B cell (primary cell): ENCODE measurements around the gene GPR162. TPM values are rescaled to one million over a fixed set of nuclear protein-coding genes. Genes with fewer than 3 reads are reported as not detected.

Source experiments
- ATAC-seq: fragments of 200-7000 bp; cut with Tn5 transposase; one replicate; pipeline ENCODE4 v1.10.0; 2021; ENCODE audit warnings: low read depth, mild to moderate bottlenecking, moderate number of reproducible peaks, moderate library complexity
- CTCF ChIA-PET: fragments of 350-600 bp; sonication (Branson Sonifier 250); formaldehyde crosslinking; loops from one replicate; lab custom pipeline; 2021; ENCODE audit warnings: antibody characterized with exemption, inconsistent platforms; lab: Charles Lee
- POLR2A ChIA-PET: fragments of 350-600 bp; sonication (Branson Sonifier 250); formaldehyde crosslinking; loops from one replicate; lab custom pipeline; 2021; ENCODE audit warnings: antibody characterized with exemption; lab: Charles Lee
- DNase-seq: peaks from one replicate; pipeline ENCODE4 v3.0.0; 2013
- H2AFZ ChIP-seq: 2 replicates; pipeline ENCODE4 v1.6.1; 2012; ENCODE audit warnings: mild to moderate bottlenecking, low read depth, low read length; ENCODE audit not compliant: insufficient read depth, poor library complexity, severe bottlenecking
- H3K27ac ChIP-seq, 2 donors: 1 replicate in 1 of 2; 2 replicates in 1 of 2; pipeline ENCODE4 v1.5.1; 2012 to 2013; ENCODE audit warnings: low read length in 2 of 2, mild to moderate bottlenecking in 2 of 2, moderate library complexity in 1 of 2
- H3K27me3 ChIP-seq, 4 experiments: fragments of 200-600 bp in 1 of 4; sonication (generic) in 1 of 4; replicated peaks in 1 of 4; 1 replicate in 2 of 4; 2 replicates in 2 of 4; pipeline versions ENCODE4 v1.6.1 to v1.7.0; 2013 to 2016; ENCODE audit warnings: low read length in 3 of 4, mild to moderate bottlenecking in 2 of 4, mixed read lengths in 1 of 4, moderate library complexity in 1 of 4; ENCODE audit not compliant: insufficient read depth in 4 of 4, control insufficient read depth in 3 of 4; ENCODE audit errors: control extremely low read depth in 1 of 4
- H3K36me3 ChIP-seq, 2 experiments: replicated peaks in 1 of 2; 1 replicate in 1 of 2; 2 replicates in 1 of 2; pipeline versions ENCODE4 v1.6.1 to v1.7.1; 2013; ENCODE audit warnings: low read length in 1 of 2; ENCODE audit not compliant: insufficient read depth in 2 of 2, control insufficient read depth in 1 of 2; ENCODE audit errors: control extremely low read depth in 1 of 2, extremely low read depth in 1 of 2
- H3K4me1 ChIP-seq, 2 donors: fragments of 200-600 bp in 1 of 2; sonication (generic) in 1 of 2; 1 replicate in 1 of 2; 2 replicates in 1 of 2; pipeline versions ENCODE4 v1.5.1 to v1.6.1; 2013 to 2017; ENCODE audit warnings: low read length in 2 of 2; ENCODE audit not compliant: control insufficient read depth in 2 of 2, insufficient read depth in 2 of 2
- H3K4me2 ChIP-seq: replicated peaks from 2 replicates; pipeline ENCODE3; 2012; ENCODE audit warnings: mild to moderate bottlenecking, low read depth, low read length; ENCODE audit not compliant: poor library complexity, severe bottlenecking
- H3K4me3 ChIP-seq, 5 experiments: fragments of 200-600 bp in 1 of 5; sonication (generic) in 1 of 5; 1 replicate in 3 of 5; 2 replicates in 2 of 5; pipeline versions ENCODE4 v1.5.1 to v1.7.0; 2011 to 2016; ENCODE audit warnings: low read length in 4 of 5, mild to moderate bottlenecking in 4 of 5, low read depth in 2 of 5, control low read depth in 1 of 5, moderate library complexity in 1 of 5; ENCODE audit not compliant: insufficient read depth in 1 of 5; ENCODE audit errors: control extremely low read depth in 1 of 5, extremely low read depth in 1 of 5
- H3K79me2 ChIP-seq: fragments of 200-600 bp; sonication (generic); one replicate; pipeline ENCODE4 v1.6.0; 2016; ENCODE audit warnings: low read length; ENCODE audit not compliant: control insufficient read depth, insufficient read depth
- H3K9ac ChIP-seq: fragments of 200-600 bp; sonication (generic); 2 replicates; pipeline ENCODE4 v1.6.1; 2017; ENCODE audit warnings: mild to moderate bottlenecking, low read length, moderate library complexity
- H3K9me3 ChIP-seq, 3 donors: one replicate each; pipeline versions ENCODE4 v1.6.1 to v1.7.1; 2013; ENCODE audit warnings: low read length in 2 of 3; ENCODE audit not compliant: control insufficient read depth in 2 of 3, insufficient read depth in 1 of 3; ENCODE audit errors: control extremely low read depth in 1 of 3
- H4K20me1 ChIP-seq: 2 replicates; pipeline ENCODE4 v1.6.0; 2012; ENCODE audit warnings: mild to moderate bottlenecking, low read length; ENCODE audit not compliant: insufficient read depth, control insufficient read depth, poor library complexity, severe bottlenecking
- H3K27ac Mint-ChIP-seq: one replicate; pipeline ENCODE4 v1.8.0; 2021; ENCODE audit warnings: mixed read lengths
- H3K27me3 Mint-ChIP-seq: one replicate; pipeline ENCODE4 v1.8.0; 2021; ENCODE audit warnings: mixed read lengths
- H3K4me1 Mint-ChIP-seq: one replicate; pipeline ENCODE4 v1.8.0; 2021; ENCODE audit warnings: mixed read lengths
- H3K4me3 Mint-ChIP-seq: one replicate; pipeline ENCODE4 v1.8.0; 2021; ENCODE audit warnings: mixed read lengths
- H3K9me3 Mint-ChIP-seq: one replicate; pipeline ENCODE4 v1.8.0; 2022; ENCODE audit warnings: mixed read lengths; ENCODE audit not compliant: insufficient read depth
- CTCF ChIP-seq: fragments of 200-600 bp; IDR thresholded peaks from one replicate; pipeline ENCODE4 v1.8.0; 2022; ENCODE audit warnings: antibody characterized with exemption, mild to moderate bottlenecking
- EZH2 ChIP-seq: IDR thresholded peaks from 2 replicates; pipeline ENCODE4 v1.6.1; 2012; ENCODE audit warnings: borderline replicate concordance, low read depth, mild to moderate bottlenecking, moderate library complexity, low read length; ENCODE audit not compliant: insufficient read depth, poor library complexity, severe bottlenecking
- WGBS: methylation state at CpG from one replicate; pipeline ENCODE4 v1.1.5; 2013; ENCODE audit warnings: missing lambda C conversion rate; ENCODE audit not compliant: insufficient coverage; 5-methylcytosine and 5-hydroxymethylcytosine counted together
- intact Hi-C: fragments of 100-400 bp; cut with micrococcal nuclease; formaldehyde crosslinking; loops from one replicate; pipeline ENCODE4 v1.10.0; 2022
- polyA plus RNA-seq: library from polyadenylated mRNA; depleted of rRNA; stranded (reverse); fragments of >200 nt; gene quantifications from 2 replicates; pipeline ENCODE4 v1.2.3, GENCODE V29; 2012
- total RNA-seq, 2 donors: library from RNA; stranded (reverse); fragments of 120-200 nt in 1 of 2; gene quantifications; 1 replicate in 1 of 2; 2 replicates in 1 of 2; pipeline versions ENCODE4 v1.2.3 to v1.2.4, GENCODE V29; 2013 to 2022

GPR162 gene
- total and polyA plus RNA-seq, 2 donors (not counting 1 experiment from before 2014, with no cell fraction given) = 0.54 TPM; not detected in 1

GRCh38 chr12:6839482-6840201 lies 18.0 kb downstream of the GPR162 start:
- peak overlapping the region; percentile 61 for H3K27ac Mint-ChIP-seq
- intact Hi-C loops = no loop called here
- Histone ChIP-seq H3K4me2 (peak overlapping the region; percentile 42), H3K27ac (peak overlapping the region in 1 of 2 donors; percentile 24), H3K9me3 (peaks cover 0 to 3% (median 0%) of the 10 kb centered on the region in 3 donors), H3K79me2 (no peaks in the 10 kb centered on the region), H4K20me1 (no peaks in the 10 kb centered on the region), H3K36me3 (no peaks in the 10 kb centered on the region), H3K4me3 (no peak overlapping the region), H3K27me3 (peaks cover 0 to 9% (median 0%) of the 10 kb centered on the region in 4 experiments), H2AFZ (peak overlapping the region; percentile 47), H3K4me1 (peaks cover 0 to 24% of the 10 kb centered on the region in 2 donors), H3K9ac (no peak overlapping the region)
- 67% methylated on average over 7 of the region's 10 CpGs for WGBS
- H3K4me3 Mint-ChIP-seq = peak overlapping the region; percentile 34
- ChIA-PET POLR2A (interaction anchor here (1.2 kb wide), 1 partner anchor 13 kb away, joined by 4 read pairs; the partner anchor contains the start of gene USP5), CTCF (interaction anchor here (0.5 to 1.8 kb wide), 5 partner anchors 11 to 120 kb away, joined by 3 to 8 read pairs (median 5); partner anchors contain the start of genes CDCA3, MLF2 and USP5)
- H3K4me1 Mint-ChIP-seq = peaks cover 17% of the 10 kb centered on the region
- H3K27me3 Mint-ChIP-seq = no peaks in the 10 kb centered on the region
- ATAC-seq (peak; percentile 77), DNase-seq (peak; percentile 69)
- TF ChIP-seq CTCF (no peak), EZH2 (no peak)
- no peaks in the 10 kb centered on the region for H3K9me3 Mint-ChIP-seq

- no peak for ATAC-seq
- CTCF ChIA-PET = interaction anchor here (0.5 to 1.8 kb wide), 3 partner anchors 11 to 120 kb away, joined by 3 to 8 read pairs (median 3); partner anchors contain the start of genes CDCA3, MLF2 and USP5
- Mint-ChIP-seq H3K4me3 (no peak overlapping the region), H3K9me3 (no peaks in the 10 kb centered on the region), H3K27ac (peak overlapping the region; percentile 61), H3K4me1 (peaks cover 17% of the 10 kb centered on the region), H3K27me3 (no peaks in the 10 kb centered on the region)
- intact Hi-C loops = no loop called here
- Histone ChIP-seq H4K20me1 (no peaks in the 10 kb centered on the region), H3K4me1 (peaks cover 0 to 24% of the 10 kb centered on the region in 2 donors), H2AFZ (peak overlapping the region; percentile 47), H3K4me2 (peak overlapping the region; percentile 42), H3K9me3 (peaks cover 0 to 3% (median 0%) of the 10 kb centered on the region in 3 donors), H3K27ac (peak overlapping the region in 1 of 2 donors; percentile 24), H3K79me2 (no peaks in the 10 kb centered on the region), H3K36me3 (no peaks in the 10 kb centered on the region), H3K9ac (no peak overlapping the region), H3K27me3 (peaks cover 0 to 9% (median 0%) of the 10 kb centered on the region in 4 experiments), H3K4me3 (no peak overlapping the region)
- WGBS = 100% methylated on average over 1 of the region's 1 CpG
- TF ChIP-seq EZH2 (no peak), CTCF (no peak)
- POLR2A ChIA-PET = no interaction called here
- DNase-seq = no peak
These were observed 18.7 kb downstream of the GPR162 start for GRCh38 chr12:6840330-6840729.
